HG03469 (cell line): ENCODE results near the gene DNAJC8.

Experiments
- ATAC-seq: cut with Tn5 transposase; IDR thresholded peaks from one replicate; pipeline ENCODE4 v1.9.1; 2021; ENCODE audit warnings: mild to moderate bottlenecking, moderate library complexity, moderate number of reproducible peaks; ENCODE audit not compliant: unreplicated experiment

Gene DNAJC8

GRCh38 chr1:28232558-28233263 is at the start of gene DNAJC8:
Gene DNAJC8, minus strand, starts transcription at chr1:28233029. Its CDS starts 31 bp downstream, at chr1:28232998.
- ATAC-seq, result no peak

GRCh38 chr1:28281608-28282425 is 49.0 kb upstream of the DNAJC8 start:
- no peak for ATAC-seq

GRCh38 chr1:28280977-28281381 is 48.1 kb upstream of the DNAJC8 start:
- ATAC-seq, result no peak

GRCh38 chr1:28280501-28280900 is 47.7 kb upstream of the DNAJC8 start:
- ATAC-seq, result no peak

GRCh38 chr1:28279721-28280120 is 46.9 kb upstream of the DNAJC8 start:
- no peak for ATAC-seq

GRCh38 chr1:28278763-28279162 is 45.9 kb upstream of the DNAJC8 start:
- no peak for ATAC-seq

GRCh38 chr1:28273216-28273860 is 40.5 kb upstream of the DNAJC8 start:
- ATAC-seq, result no peak

- no peak for ATAC-seq
Measured at GRCh38 chr1:28272215-28272852, 39.5 kb upstream of the DNAJC8 start.

- ATAC-seq, result no peak
Measured at GRCh38 chr1:28269529-28269928, 36.7 kb upstream of the DNAJC8 start.

GRCh38 chr1:28267633-28268032 is 34.8 kb upstream of the DNAJC8 start:
- no peak for ATAC-seq

- ATAC-seq, result no peak
Measured at GRCh38 chr1:28266920-28267322, 34.1 kb upstream of the DNAJC8 start.

- no peak for ATAC-seq
Measured at GRCh38 chr1:28265577-28265976, 32.7 kb upstream of the DNAJC8 start.

- ATAC-seq, result no peak
Measured at GRCh38 chr1:28264897-28265296, 32.1 kb upstream of the DNAJC8 start.

GRCh38 chr1:28260803-28261174 is 28.0 kb upstream of the DNAJC8 start:
- no peak for ATAC-seq

GRCh38 chr1:28259934-28260802 is 27.3 kb upstream of the DNAJC8 start:
- no peak for ATAC-seq

- ATAC-seq, result peak; percentile 87
Measured at GRCh38 chr1:28259252-28259933, 26.6 kb upstream of the DNAJC8 start, which contains the start of gene SESN2. Gene SESN2, plus strand, starts transcription at chr1:28259518. Its CDS starts 330 bp downstream, at chr1:28259848.

- no peak for ATAC-seq
Measured at GRCh38 chr1:28258628-28259251, 25.9 kb upstream of the DNAJC8 start.

- no peak for ATAC-seq
Measured at GRCh38 chr1:28257736-28258135, 24.9 kb upstream of the DNAJC8 start.

GRCh38 chr1:28256197-28256827 is 23.5 kb upstream of the DNAJC8 start:
- no peak for ATAC-seq
